HEK293 (cell line): ENCODE data around the gene TCN1.

Experiments
- CTCF ChIA-PET: fragments of 350-600 bp; formaldehyde crosslinking; extraction: SDS; loops from one replicate; lab custom pipeline; 2021; ENCODE audit warnings: antibody characterized with exemption; lab: Yijun Ruan, JAX
- POLR2A ChIA-PET: fragments of 300-600 bp; formaldehyde crosslinking; extraction: SDS; loops from one replicate; lab custom pipeline; 2020; ENCODE audit warnings: antibody characterized with exemption, inconsistent platforms; lab: Yijun Ruan, JAX
- H3K27ac ChIP-seq: fragments of 200-500 bp; sonication (Bioruptor generic); 2 replicates; pipeline ENCODE4 v1.5.1; 2014; ENCODE audit warnings: low read depth, low read length, control low read depth, inconsistent platforms; ENCODE audit errors: extremely low read depth
- H3K36me3 ChIP-seq, 2 experiments: fragments of 200-500 bp in 1 of 2; sonication (Bioruptor generic) in 1 of 2; 1 replicate in 1 of 2; 2 replicates in 1 of 2; pipeline ENCODE4 v1.5.1; 2014 to 2017; ENCODE audit warnings: inconsistent platforms in 2 of 2, low read length in 2 of 2; ENCODE audit not compliant: control insufficient read depth in 2 of 2, insufficient read depth in 1 of 2
- H3K4me1 ChIP-seq: fragments of 200-500 bp; sonication (Bioruptor generic); 2 replicates; pipeline ENCODE4 v1.5.1; 2014; ENCODE audit warnings: mild to moderate bottlenecking, low read length, inconsistent platforms; ENCODE audit not compliant: control insufficient read depth, insufficient read depth
- H3K4me3 ChIP-seq: 2 replicates; pipeline ENCODE4 v1.5.1; 2011; ENCODE audit warnings: low read depth, mild to moderate bottlenecking, control low read depth, low read length, moderate library complexity
- H3K9me3 ChIP-seq: fragments of 200-500 bp; sonication (Bioruptor generic); 2 replicates; pipeline ENCODE4 v1.5.1; 2014; ENCODE audit warnings: low read depth, low read length, inconsistent platforms; ENCODE audit not compliant: control insufficient read depth, insufficient read depth
- BCL11A ChIP-seq: fragments of 450-650 bp; formaldehyde crosslinking; IDR thresholded peaks from 2 replicates; pipeline ENCODE4 v1.5.1; 2016; ENCODE audit warnings: low read depth, missing biosample characterization, missing genetic modification characterization
- GLIS2 ChIP-seq: fragments of 450-650 bp; formaldehyde crosslinking; IDR thresholded peaks from 2 replicates; pipeline ENCODE4 v1.5.1; 2016; ENCODE audit warnings: missing biosample characterization, missing genetic modification characterization
- HOXA7 ChIP-seq: sonication (generic); formaldehyde crosslinking; IDR thresholded peaks from 2 replicates; pipeline ENCODE4 v1.8.1; 2022; ENCODE audit warnings: missing genetic modification reagents, borderline replicate concordance
- HOXC10 ChIP-seq: sonication (generic); formaldehyde crosslinking; IDR thresholded peaks from 2 replicates; pipeline ENCODE4 v1.8.1; 2023; ENCODE audit warnings: mild to moderate bottlenecking, missing genetic modification reagents
- MYNN ChIP-seq: fragments of 450-650 bp; formaldehyde crosslinking; IDR thresholded peaks from 2 replicates; pipeline ENCODE4 v1.5.1; 2016; ENCODE audit warnings: missing biosample characterization, missing genetic modification characterization, borderline replicate concordance
- SCRT1 ChIP-seq: fragments of 450-650 bp; formaldehyde crosslinking; IDR thresholded peaks from 2 replicates; pipeline ENCODE4 v1.5.1; 2016; ENCODE audit warnings: missing biosample characterization, missing genetic modification characterization, borderline replicate concordance
- SP7 ChIP-seq: fragments of 450-650 bp; formaldehyde crosslinking; IDR thresholded peaks from 2 replicates; pipeline ENCODE4 v1.5.1; 2016; ENCODE audit warnings: missing biosample characterization, missing genetic modification characterization
- ZBTB21 ChIP-seq: fragments of 450-650 bp; formaldehyde crosslinking; IDR thresholded peaks from 2 replicates; pipeline ENCODE4 v1.5.1; 2017; ENCODE audit warnings: missing biosample characterization, missing genetic modification characterization
- ZFHX2 ChIP-seq: fragments of 450-650 bp; formaldehyde crosslinking; conservative IDR thresholded peaks from 2 replicates; pipeline ENCODE4 v1.5.1; 2016; ENCODE audit warnings: missing biosample characterization, missing genetic modification characterization
- ZFP3 ChIP-seq: fragments of 450-650 bp; formaldehyde crosslinking; IDR thresholded peaks from 2 replicates; pipeline ENCODE4 v1.5.1; 2016; ENCODE audit warnings: low read depth, missing biosample characterization, missing genetic modification characterization
- ZNF292 ChIP-seq: fragments of 450-650 bp; formaldehyde crosslinking; IDR thresholded peaks from 2 replicates; pipeline ENCODE4 v1.5.1; 2016; ENCODE audit warnings: low read depth, missing biosample characterization, missing genetic modification characterization, borderline replicate concordance
- ZNF501 ChIP-seq: fragments of 450-650 bp; formaldehyde crosslinking; IDR thresholded peaks from 2 replicates; pipeline ENCODE4 v1.5.1; 2016; ENCODE audit warnings: missing biosample characterization, missing genetic modification characterization
- ZNF544 ChIP-seq: fragments of 450-650 bp; formaldehyde crosslinking; IDR thresholded peaks from 2 replicates; pipeline ENCODE4 v1.5.0; 2017; ENCODE audit warnings: missing biosample characterization, missing genetic modification characterization
- ZNF585B ChIP-seq: fragments of 450-650 bp; formaldehyde crosslinking; IDR thresholded peaks from 2 replicates; pipeline ENCODE4 v1.5.1; 2016; ENCODE audit warnings: missing biosample characterization, missing genetic modification characterization
- ZNF624 ChIP-seq: fragments of 450-650 bp; formaldehyde crosslinking; IDR thresholded peaks from 2 replicates; pipeline ENCODE4 v1.5.1; 2017; ENCODE audit warnings: missing biosample characterization, missing genetic modification characterization
- ZNF654 ChIP-seq: fragments of 450-650 bp; formaldehyde crosslinking; IDR thresholded peaks from 2 replicates; pipeline ENCODE4 v1.5.1; 2016; ENCODE audit warnings: low read depth, missing biosample characterization, missing genetic modification characterization
- TF ChIP-seq, protein P1 (sequence below): fragments of 450-650 bp; IDR thresholded peaks from 2 replicates; pipeline ENCODE4 v1.5.1; 2018; ENCODE audit warnings: missing biosample characterization, missing genetic modification characterization
- TF ChIP-seq, protein P2 (sequence below): fragments of 450-650 bp; formaldehyde crosslinking; optimal IDR thresholded peaks from 2 replicates; pipeline ENCODE3; 2016; ENCODE audit warnings: missing biosample characterization, mild to moderate bottlenecking, missing genetic modification characterization
- TF ChIP-seq, protein P3 (sequence below): fragments of 450-650 bp; formaldehyde crosslinking; IDR thresholded peaks from 2 replicates; pipeline ENCODE4 v1.5.1; 2017; ENCODE audit warnings: missing biosample characterization, missing genetic modification characterization
- TF ChIP-seq, protein P4 (sequence below): fragments of 450-650 bp; formaldehyde crosslinking; IDR thresholded peaks from 2 replicates; pipeline ENCODE4 v1.5.1; 2016; ENCODE audit warnings: missing biosample characterization, missing genetic modification characterization
- TF ChIP-seq, protein P5 (sequence below): fragments of 450-650 bp; formaldehyde crosslinking; IDR thresholded peaks from 2 replicates; pipeline ENCODE4 v1.5.1; 2016; ENCODE audit warnings: missing biosample characterization, missing genetic modification characterization
- TF ChIP-seq, protein P6 (sequence below): fragments of 450-650 bp; formaldehyde crosslinking; IDR thresholded peaks from 2 replicates; pipeline ENCODE4 v1.5.1; 2016; ENCODE audit warnings: missing biosample characterization, missing genetic modification characterization

TCN1 gene

DNA sequence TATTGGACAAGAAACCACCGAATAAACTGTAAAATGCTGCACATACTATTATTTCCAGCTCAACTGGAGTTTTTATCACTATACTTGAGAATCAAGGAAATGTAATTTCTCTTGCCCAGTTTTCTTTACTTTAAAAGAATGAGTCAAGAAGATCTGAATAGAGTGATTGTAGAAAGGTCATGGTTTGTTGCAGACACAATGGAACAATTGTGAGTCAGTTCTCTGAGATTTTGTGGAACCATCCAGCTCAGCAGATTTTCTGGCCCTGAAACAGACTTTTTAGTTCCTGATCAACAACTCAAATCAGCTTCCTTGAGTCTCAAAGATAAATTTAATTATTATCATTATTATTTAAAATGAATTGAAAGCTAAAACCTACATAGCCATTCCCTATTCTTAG, 1.3 kb downstream of the TCN1 start (continued):
- TF ChIP-seq ZFHX2 (tag by site-specific recombination) = no peak
- no peak for TF ChIP-seq ZNF544 (tag by site-specific recombination)
- no peak for TF ChIP-seq GLIS2 (tag by site-specific recombination)

DNA sequence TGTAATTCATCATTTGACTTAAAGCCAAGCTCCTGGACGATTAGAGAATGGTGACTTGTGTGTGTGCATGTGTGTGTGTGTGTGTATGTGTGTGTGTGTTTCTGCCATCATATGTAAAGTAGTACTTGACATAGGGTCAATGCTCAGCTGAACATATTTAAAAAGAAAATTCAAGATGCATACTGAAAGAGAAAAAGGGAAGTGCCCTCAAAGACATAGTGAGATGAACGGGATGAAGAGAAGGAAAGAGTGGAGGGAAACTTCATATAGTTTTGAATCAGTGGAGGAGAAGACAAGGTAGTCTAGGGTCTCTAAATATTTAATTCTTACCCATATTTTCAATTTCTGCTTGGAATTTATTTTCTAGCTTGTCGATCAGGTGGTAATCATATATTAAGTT, 4.0 kb downstream of the TCN1 start:
- H3K36me3 ChIP-seq = no peaks in the 10 kb centered on the region
- TF ChIP-seq ZNF501 (no peak), ZBTB21 (tag by site-specific recombination) (no peak), SP7 (no peak), ZNF624 (tag by site-specific recombination) (no peak), ZNF585B (tag by site-specific recombination) (no peak), ZNF654 (no peak), BCL11A (tag by site-specific recombination) (no peak), SCRT1 (tag by site-specific recombination) (no peak), ZFP3 (tag by site-specific recombination) (no peak), MYNN (tag by site-specific recombination) (no peak), ZNF292 (no peak), HOXC10 (CRISPR knock-in tag) (no peak), HOXA7 (CRISPR knock-in tag) (no peak)
- TF ChIP-seq, protein P1, sequence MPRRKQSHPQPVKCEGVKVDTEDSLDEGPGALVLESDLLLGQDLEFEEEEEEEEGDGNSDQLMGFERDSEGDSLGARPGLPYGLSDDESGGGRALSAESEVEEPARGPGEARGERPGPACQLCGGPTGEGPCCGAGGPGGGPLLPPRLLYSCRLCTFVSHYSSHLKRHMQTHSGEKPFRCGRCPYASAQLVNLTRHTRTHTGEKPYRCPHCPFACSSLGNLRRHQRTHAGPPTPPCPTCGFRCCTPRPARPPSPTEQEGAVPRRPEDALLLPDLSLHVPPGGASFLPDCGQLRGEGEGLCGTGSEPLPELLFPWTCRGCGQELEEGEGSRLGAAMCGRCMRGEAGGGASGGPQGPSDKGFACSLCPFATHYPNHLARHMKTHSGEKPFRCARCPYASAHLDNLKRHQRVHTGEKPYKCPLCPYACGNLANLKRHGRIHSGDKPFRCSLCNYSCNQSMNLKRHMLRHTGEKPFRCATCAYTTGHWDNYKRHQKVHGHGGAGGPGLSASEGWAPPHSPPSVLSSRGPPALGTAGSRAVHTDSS (tag by site-specific recombination) = no peak
- TF ChIP-seq, protein P2, sequence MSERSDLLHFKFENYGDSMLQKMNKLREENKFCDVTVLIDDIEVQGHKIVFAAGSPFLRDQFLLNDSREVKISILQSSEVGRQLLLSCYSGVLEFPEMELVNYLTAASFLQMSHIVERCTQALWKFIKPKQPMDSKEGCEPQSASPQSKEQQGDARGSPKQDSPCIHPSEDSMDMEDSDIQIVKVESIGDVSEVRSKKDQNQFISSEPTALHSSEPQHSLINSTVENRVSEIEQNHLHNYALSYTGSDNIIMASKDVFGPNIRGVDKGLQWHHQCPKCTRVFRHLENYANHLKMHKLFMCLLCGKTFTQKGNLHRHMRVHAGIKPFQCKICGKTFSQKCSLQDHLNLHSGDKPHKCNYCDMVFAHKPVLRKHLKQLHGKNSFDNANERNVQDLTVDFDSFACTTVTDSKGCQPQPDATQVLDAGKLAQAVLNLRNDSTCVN (tag by site-specific recombination) = no peak
- TF ChIP-seq, protein P3, sequence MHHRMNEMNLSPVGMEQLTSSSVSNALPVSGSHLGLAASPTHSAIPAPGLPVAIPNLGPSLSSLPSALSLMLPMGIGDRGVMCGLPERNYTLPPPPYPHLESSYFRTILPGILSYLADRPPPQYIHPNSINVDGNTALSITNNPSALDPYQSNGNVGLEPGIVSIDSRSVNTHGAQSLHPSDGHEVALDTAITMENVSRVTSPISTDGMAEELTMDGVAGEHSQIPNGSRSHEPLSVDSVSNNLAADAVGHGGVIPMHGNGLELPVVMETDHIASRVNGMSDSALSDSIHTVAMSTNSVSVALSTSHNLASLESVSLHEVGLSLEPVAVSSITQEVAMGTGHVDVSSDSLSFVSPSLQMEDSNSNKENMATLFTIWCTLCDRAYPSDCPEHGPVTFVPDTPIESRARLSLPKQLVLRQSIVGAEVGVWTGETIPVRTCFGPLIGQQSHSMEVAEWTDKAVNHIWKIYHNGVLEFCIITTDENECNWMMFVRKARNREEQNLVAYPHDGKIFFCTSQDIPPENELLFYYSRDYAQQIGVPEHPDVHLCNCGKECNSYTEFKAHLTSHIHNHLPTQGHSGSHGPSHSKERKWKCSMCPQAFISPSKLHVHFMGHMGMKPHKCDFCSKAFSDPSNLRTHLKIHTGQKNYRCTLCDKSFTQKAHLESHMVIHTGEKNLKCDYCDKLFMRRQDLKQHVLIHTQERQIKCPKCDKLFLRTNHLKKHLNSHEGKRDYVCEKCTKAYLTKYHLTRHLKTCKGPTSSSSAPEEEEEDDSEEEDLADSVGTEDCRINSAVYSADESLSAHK (tag by site-specific recombination) = no peak
- TF ChIP-seq, protein P4, sequence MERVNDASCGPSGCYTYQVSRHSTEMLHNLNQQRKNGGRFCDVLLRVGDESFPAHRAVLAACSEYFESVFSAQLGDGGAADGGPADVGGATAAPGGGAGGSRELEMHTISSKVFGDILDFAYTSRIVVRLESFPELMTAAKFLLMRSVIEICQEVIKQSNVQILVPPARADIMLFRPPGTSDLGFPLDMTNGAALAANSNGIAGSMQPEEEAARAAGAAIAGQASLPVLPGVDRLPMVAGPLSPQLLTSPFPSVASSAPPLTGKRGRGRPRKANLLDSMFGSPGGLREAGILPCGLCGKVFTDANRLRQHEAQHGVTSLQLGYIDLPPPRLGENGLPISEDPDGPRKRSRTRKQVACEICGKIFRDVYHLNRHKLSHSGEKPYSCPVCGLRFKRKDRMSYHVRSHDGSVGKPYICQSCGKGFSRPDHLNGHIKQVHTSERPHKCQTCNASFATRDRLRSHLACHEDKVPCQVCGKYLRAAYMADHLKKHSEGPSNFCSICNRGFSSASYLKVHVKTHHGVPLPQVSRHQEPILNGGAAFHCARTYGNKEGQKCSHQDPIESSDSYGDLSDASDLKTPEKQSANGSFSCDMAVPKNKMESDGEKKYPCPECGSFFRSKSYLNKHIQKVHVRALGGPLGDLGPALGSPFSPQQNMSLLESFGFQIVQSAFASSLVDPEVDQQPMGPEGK = no peak
- TF ChIP-seq, protein P5, sequence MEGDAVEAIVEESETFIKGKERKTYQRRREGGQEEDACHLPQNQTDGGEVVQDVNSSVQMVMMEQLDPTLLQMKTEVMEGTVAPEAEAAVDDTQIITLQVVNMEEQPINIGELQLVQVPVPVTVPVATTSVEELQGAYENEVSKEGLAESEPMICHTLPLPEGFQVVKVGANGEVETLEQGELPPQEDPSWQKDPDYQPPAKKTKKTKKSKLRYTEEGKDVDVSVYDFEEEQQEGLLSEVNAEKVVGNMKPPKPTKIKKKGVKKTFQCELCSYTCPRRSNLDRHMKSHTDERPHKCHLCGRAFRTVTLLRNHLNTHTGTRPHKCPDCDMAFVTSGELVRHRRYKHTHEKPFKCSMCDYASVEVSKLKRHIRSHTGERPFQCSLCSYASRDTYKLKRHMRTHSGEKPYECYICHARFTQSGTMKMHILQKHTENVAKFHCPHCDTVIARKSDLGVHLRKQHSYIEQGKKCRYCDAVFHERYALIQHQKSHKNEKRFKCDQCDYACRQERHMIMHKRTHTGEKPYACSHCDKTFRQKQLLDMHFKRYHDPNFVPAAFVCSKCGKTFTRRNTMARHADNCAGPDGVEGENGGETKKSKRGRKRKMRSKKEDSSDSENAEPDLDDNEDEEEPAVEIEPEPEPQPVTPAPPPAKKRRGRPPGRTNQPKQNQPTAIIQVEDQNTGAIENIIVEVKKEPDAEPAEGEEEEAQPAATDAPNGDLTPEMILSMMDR (tag by site-specific recombination) = no peak
- TF ChIP-seq, protein P6, sequence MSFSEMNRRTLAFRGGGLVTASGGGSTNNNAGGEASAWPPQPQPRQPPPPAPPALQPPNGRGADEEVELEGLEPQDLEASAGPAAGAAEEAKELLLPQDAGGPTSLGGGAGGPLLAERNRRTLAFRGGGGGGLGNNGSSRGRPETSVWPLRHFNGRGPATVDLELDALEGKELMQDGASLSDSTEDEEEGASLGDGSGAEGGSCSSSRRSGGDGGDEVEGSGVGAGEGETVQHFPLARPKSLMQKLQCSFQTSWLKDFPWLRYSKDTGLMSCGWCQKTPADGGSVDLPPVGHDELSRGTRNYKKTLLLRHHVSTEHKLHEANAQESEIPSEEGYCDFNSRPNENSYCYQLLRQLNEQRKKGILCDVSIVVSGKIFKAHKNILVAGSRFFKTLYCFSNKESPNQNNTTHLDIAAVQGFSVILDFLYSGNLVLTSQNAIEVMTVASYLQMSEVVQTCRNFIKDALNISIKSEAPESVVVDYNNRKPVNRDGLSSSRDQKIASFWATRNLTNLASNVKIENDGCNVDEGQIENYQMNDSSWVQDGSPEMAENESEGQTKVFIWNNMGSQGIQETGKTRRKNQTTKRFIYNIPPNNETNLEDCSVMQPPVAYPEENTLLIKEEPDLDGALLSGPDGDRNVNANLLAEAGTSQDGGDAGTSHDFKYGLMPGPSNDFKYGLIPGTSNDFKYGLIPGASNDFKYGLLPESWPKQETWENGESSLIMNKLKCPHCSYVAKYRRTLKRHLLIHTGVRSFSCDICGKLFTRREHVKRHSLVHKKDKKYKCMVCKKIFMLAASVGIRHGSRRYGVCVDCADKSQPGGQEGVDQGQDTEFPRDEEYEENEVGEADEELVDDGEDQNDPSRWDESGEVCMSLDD = no peak
- TF ChIP-seq, all 188 proteins: peak for 0
- Histone ChIP-seq H3K4me1 (no peaks in the 10 kb centered on the region), H3K9me3 (no peaks in the 10 kb centered on the region), H3K27ac (no peak overlapping the region), H3K4me3 (no peak overlapping the region)
- ChIA-PET POLR2A (no interaction called here), CTCF (interaction anchor here (0.5 kb wide), 1 partner anchor 694 kb away, joined by 3 read pairs; no protein-coding TSS in a partner anchor)
